ENCODE measurements around the gene GLYAT.

The GLYAT gene

GRCh38 chr11:58775066-58775708, 43.4 kb upstream of the GLYAT start:
- Histone ChIP-seq H3K9ac (no peak overlapping the region), H3K27ac (no peak overlapping the region), H3K79me2 (no peaks in the 10 kb centered on the region), H3K9me3 (ENCODE audit: control insufficient read depth, low read length) (no peaks in the 10 kb centered on the region), H3K27me3 (ENCODE audit: control insufficient read depth, insufficient read depth, low read length) (no peaks in the 10 kb centered on the region), H3K4me1 (no peaks in the 10 kb centered on the region), H3K4me2 (ENCODE audit: low read length) (no peak overlapping the region), H3K4me3 (ENCODE audit: low read depth, low read length) (no peak overlapping the region), H3K36me3 (ENCODE audit: control insufficient read depth, insufficient read depth, low read length) (no peaks in the 10 kb centered on the region), H2AFZ (no peak overlapping the region)
- no peak for TF ChIP-seq CTCF (IDR thresholded peaks at IDR 0.05)

- no peaks in the 10 kb centered on the region for H3K36me3 ChIP-seq (ENCODE audit: control insufficient read depth, insufficient read depth, low read length)
- no peak overlapping the region for H2AFZ ChIP-seq
- no peaks in the 10 kb centered on the region for H3K79me2 ChIP-seq
- TF ChIP-seq CTCF (IDR thresholded peaks at IDR 0.05): no peak
- no peaks in the 10 kb centered on the region for H3K9me3 ChIP-seq (ENCODE audit: control insufficient read depth, low read length)
- no peak overlapping the region for H3K9ac ChIP-seq
- no peaks in the 10 kb centered on the region for H3K27me3 ChIP-seq (ENCODE audit: control insufficient read depth, insufficient read depth, low read length)
- H3K27ac ChIP-seq: no peak overlapping the region
- H3K4me2 ChIP-seq (ENCODE audit: low read length): no peak overlapping the region
- no peaks in the 10 kb centered on the region for H3K4me1 ChIP-seq
- no peak overlapping the region for H3K4me3 ChIP-seq (ENCODE audit: low read depth, low read length)
Measured at GRCh38 chr11:58774164-58774593, 42.4 kb upstream of the GLYAT start.

GRCh38 chr11:58773337-58773736, 41.6 kb upstream of the GLYAT start:
- Histone ChIP-seq H3K4me1 (no peaks in the 10 kb centered on the region), H3K9ac (no peak overlapping the region), H2AFZ (no peak overlapping the region), H3K4me2 (ENCODE audit: low read length) (no peak overlapping the region), H3K9me3 (ENCODE audit: control insufficient read depth, low read length) (no peaks in the 10 kb centered on the region), H3K36me3 (ENCODE audit: control insufficient read depth, insufficient read depth, low read length) (no peaks in the 10 kb centered on the region), H3K4me3 (ENCODE audit: low read depth, low read length) (no peak overlapping the region), H3K79me2 (no peaks in the 10 kb centered on the region), H3K27ac (no peak overlapping the region), H3K27me3 (ENCODE audit: control insufficient read depth, insufficient read depth, low read length) (no peaks in the 10 kb centered on the region)
- no peak for TF ChIP-seq CTCF (IDR thresholded peaks at IDR 0.05)

GRCh38 chr11:58772329-58773285, 40.9 kb upstream of the GLYAT start:
- TF ChIP-seq CTCF (IDR thresholded peaks at IDR 0.05): no peak
- Histone ChIP-seq H3K36me3 (ENCODE audit: control insufficient read depth, insufficient read depth, low read length) (no peaks in the 10 kb centered on the region), H3K4me2 (ENCODE audit: low read length) (no peak overlapping the region), H2AFZ (no peak overlapping the region), H3K4me3 (ENCODE audit: low read depth, low read length) (no peak overlapping the region), H3K9ac (no peak overlapping the region), H3K79me2 (no peaks in the 10 kb centered on the region), H3K9me3 (ENCODE audit: control insufficient read depth, low read length) (no peaks in the 10 kb centered on the region), H3K27ac (no peak overlapping the region), H3K4me1 (no peaks in the 10 kb centered on the region), H3K27me3 (ENCODE audit: control insufficient read depth, insufficient read depth, low read length) (no peaks in the 10 kb centered on the region)

Data from parathyroid adenoma (tissue), 2 donors.